Loucy (cell line): ENCODE data around the gene WRAP73.

ENCODE experiments used
- EZH2phosphoT487 ChIP-seq: fragments of 200-600 bp; IDR thresholded peaks from 2 replicates; pipeline ENCODE4 v1.6.1; 2018; ENCODE audit warnings: antibody characterized with exemption, mild to moderate bottlenecking, moderate library complexity, borderline replicate concordance
- TF ChIP-seq, protein P1 (sequence below): fragments of 200-600 bp; sonication (generic); conservative IDR thresholded peaks from 2 replicates; pipeline ENCODE4 v1.5.1; 2014; ENCODE audit warnings: mild to moderate bottlenecking, antibody characterized with exemption, low read length

DNA sequence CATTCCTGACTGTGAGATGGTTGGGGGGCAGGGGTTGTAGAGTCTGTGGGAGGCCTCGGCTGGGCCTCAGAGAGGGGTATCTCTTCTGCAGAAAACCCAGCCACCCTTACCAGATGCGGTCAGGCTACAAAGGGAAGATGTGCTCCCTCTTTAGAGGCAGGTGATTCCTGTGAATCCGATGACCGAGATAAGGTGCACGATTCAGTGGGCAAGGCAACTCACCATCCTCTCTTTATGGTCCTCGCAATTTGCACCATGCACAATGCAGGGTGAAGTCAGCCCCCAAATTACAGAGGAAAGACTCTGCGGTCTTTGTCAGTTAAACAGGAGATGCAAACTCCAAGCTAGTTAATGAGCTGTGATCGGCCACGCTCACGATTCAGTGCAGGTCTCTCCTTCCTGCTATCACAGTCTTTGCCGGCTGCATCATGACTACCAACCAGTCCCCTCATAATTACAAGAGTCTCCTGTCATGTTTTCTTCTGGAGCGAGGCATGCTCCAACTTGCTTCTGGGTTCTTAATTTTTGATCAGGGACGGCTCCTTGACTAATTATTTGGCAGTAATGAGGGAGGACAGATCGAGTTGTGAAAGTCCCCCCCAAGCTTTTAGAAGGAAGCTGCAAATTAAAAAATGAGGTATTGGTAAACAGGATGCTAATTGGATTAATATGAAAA lies 14.9 kb upstream of the WRAP73 start:
- TF ChIP-seq, protein P1, sequence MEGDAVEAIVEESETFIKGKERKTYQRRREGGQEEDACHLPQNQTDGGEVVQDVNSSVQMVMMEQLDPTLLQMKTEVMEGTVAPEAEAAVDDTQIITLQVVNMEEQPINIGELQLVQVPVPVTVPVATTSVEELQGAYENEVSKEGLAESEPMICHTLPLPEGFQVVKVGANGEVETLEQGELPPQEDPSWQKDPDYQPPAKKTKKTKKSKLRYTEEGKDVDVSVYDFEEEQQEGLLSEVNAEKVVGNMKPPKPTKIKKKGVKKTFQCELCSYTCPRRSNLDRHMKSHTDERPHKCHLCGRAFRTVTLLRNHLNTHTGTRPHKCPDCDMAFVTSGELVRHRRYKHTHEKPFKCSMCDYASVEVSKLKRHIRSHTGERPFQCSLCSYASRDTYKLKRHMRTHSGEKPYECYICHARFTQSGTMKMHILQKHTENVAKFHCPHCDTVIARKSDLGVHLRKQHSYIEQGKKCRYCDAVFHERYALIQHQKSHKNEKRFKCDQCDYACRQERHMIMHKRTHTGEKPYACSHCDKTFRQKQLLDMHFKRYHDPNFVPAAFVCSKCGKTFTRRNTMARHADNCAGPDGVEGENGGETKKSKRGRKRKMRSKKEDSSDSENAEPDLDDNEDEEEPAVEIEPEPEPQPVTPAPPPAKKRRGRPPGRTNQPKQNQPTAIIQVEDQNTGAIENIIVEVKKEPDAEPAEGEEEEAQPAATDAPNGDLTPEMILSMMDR: no peak
- TF ChIP-seq EZH2phosphoT487: no peak
